ENCODE data around the gene WDR93.

DNA sequence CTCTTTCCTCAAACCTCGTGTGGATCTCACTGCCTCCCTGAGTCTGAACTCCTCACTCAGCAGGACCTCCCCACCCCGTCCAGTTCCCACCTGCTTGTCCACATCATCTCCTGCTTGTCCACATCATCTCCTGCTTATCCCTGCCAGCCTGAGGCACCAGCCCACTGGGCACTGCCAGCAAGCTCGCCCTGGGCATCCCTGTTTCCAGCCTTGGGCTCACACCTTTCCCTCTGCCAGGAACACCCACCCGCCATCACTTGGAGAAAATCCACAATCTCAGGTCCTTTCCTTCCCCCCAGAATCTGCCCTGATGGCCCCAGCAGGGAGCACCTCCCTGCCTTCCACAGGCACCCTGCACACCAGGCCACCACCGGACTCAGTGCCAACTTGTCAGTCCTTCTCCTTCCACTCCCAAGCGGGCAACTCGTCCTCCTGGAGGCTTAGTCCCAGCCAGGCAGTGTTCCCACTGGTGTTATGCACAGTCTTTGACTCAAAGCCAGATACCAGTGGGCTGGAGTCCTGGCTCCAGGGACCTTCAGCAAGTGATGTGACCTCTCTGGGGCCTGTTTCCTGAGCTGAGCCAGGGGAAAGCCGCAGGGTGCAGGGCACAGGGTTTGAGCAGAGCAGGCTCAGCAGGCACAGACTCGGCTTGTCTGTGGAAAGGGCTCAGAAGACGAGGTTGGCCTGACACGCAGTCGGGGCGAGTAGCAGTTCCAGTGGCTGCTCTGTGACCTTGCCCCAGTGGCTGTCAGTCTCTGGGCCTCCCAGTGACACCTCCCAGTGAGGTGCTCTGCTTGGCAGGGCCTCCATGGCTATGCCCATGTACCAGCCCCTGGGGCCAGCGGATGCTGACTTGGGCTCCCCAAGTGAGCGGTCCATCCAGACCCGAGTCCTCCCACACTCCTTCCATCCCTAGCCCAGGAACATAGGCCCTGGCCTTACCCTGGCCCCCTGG, 76.0 kb downstream of the WDR93 start:
- TF ChIP-seq POLR2A (IDR thresholded peaks at IDR 0.05; ENCODE audit: low read depth, low read length) (no peak), POLR2AphosphoS5 (IDR thresholded peaks at IDR 0.05; ENCODE audit: low read depth, low read length) (no peak), TAF1 (IDR thresholded peaks at IDR 0.05; ENCODE audit: low read depth, low read length) (no peak)
